ENCODE results near the gene TPGS2. TPM values are rescaled to one million over a fixed set of nuclear protein-coding genes. Genes with fewer than 3 reads are reported as not detected.

TPGS2 gene
- total RNA-seq, 1 donor from 2014 or later: 65.2 TPM

GRCh38 chr18:36752929-36753865 is 75.6 kb downstream of the TPGS2 start:
- no peak overlapping the region for H3K4me3 ChIP-seq
- H3K9me3 ChIP-seq: no peaks in the 10 kb centered on the region
- peaks cover 8% of the 10 kb centered on the region for H3K4me1 ChIP-seq
- no peaks in the 10 kb centered on the region for H3K27me3 ChIP-seq (ENCODE audit: low read depth)
- DNase-seq (no peak), ATAC-seq (no peak)
- H3K27ac ChIP-seq: no peak overlapping the region
- intact Hi-C loops (cut with DNase I): loop anchor here (10.0 kb wide), 1 partner anchor 68 kb away; no protein-coding TSS in a partner anchor
- H3K36me3 ChIP-seq: no peaks in the 10 kb centered on the region
- TF ChIP-seq CTCF (IDR thresholded peaks at IDR 0.05): no peak

GRCh38 chr18:36745219-36745975 is 83.4 kb downstream of the TPGS2 start:
- ATAC-seq: no peak
- no peak for TF ChIP-seq CTCF (IDR thresholded peaks at IDR 0.05)
- H3K27ac ChIP-seq: no peak overlapping the region
- no peaks in the 10 kb centered on the region for H3K36me3 ChIP-seq
- H3K4me3 ChIP-seq: no peak overlapping the region
- H3K4me1 ChIP-seq: no peaks in the 10 kb centered on the region
- intact Hi-C loops (cut with DNase I): no loop called here
- no peaks in the 10 kb centered on the region for H3K27me3 ChIP-seq (ENCODE audit: low read depth)
- no peak for DNase-seq
- no peaks in the 10 kb centered on the region for H3K9me3 ChIP-seq

GRCh38 chr18:36744261-36744876 is 84.4 kb downstream of the TPGS2 start:
- no peak for DNase-seq
- intact Hi-C loops (cut with DNase I): no loop called here

More at GRCh38 chr18:36744261-36744876, 84.4 kb downstream of the TPGS2 start:
- no peaks in the 10 kb centered on the region for H3K36me3 ChIP-seq
- H3K9me3 ChIP-seq: no peaks in the 10 kb centered on the region
- H3K4me3 ChIP-seq: no peak overlapping the region
- no peak for ATAC-seq
- H3K27me3 ChIP-seq (ENCODE audit: low read depth): no peaks in the 10 kb centered on the region
- H3K27ac ChIP-seq: no peak overlapping the region
- TF ChIP-seq CTCF (IDR thresholded peaks at IDR 0.05): no peak
- no peaks in the 10 kb centered on the region for H3K4me1 ChIP-seq

Other genes starting within 250 kb of the TPGS2 start
- 17.8 TPM for gene KIAA1328, start 125 bp upstream of the TPGS2 start, total RNA-seq

All from lower lobe of right lung (tissue), 2 donors.